Adrenal gland (tissue), 19 donors: ENCODE measurements around the gene FOXI1. TPM values are rescaled to one million over a fixed set of nuclear protein-coding genes. Genes with fewer than 3 reads are reported as not detected.

Source experiments
- DNase-seq, 7 donors: peaks; one replicate each; pipeline ENCODE4 v3.0.0-alpha.2; 2019 to 2020
- H3K27ac ChIP-seq, 5 donors: fragments of 200-600 bp; sonication (generic) in 4 of 5; 1 replicate in 3 of 5; 2 replicates in 2 of 5; pipeline versions ENCODE4 v1.5.1 to v1.8.0; 2016 to 2020; ENCODE audit warnings: mild to moderate bottlenecking in 1 of 5
- H3K27me3 ChIP-seq: fragments of 200-600 bp; 2 replicates; pipeline ENCODE4 v1.8.0; 2021
- H3K36me3 ChIP-seq, 2 donors: fragments of 200-600 bp; replicated peaks in 1 of 2; 1 replicate in 1 of 2; 2 replicates in 1 of 2; pipeline versions ENCODE4 v1.5.1 to v1.8.0; 2018 to 2022
- H3K4me1 ChIP-seq, 2 donors: fragments of 200-600 bp; replicated peaks in 1 of 2; 1 replicate in 1 of 2; 2 replicates in 1 of 2; pipeline versions ENCODE4 v1.5.1 to v1.8.0; 2018 to 2021
- H3K4me3 ChIP-seq, 4 donors: fragments of 200-600 bp; sonication (generic) in 3 of 4; one replicate each; pipeline ENCODE4 v1.5.1; 2016 to 2018
- H3K9me3 ChIP-seq, 3 donors: fragments of 200-600 bp; sonication (generic) in 1 of 3; replicated peaks in 1 of 3; 1 replicate in 2 of 3; 2 replicates in 1 of 3; pipeline versions ENCODE4 v1.5.1 to v1.8.0; 2016 to 2021
- POLR2A ChIP-seq, 2 donors: fragments of 450-650 bp; IDR thresholded peaks; one replicate each; pipeline ENCODE4 v1.6.1; 2017; ENCODE audit warnings: antibody characterized with exemption in 2 of 2, mild to moderate bottlenecking in 2 of 2, moderate library complexity in 1 of 2
- WGBS, 4 donors: extraction: QIAGEN DNeasy Blood & Tissue Kit in 2 of 4; methylation state at CpG; one replicate each; pipeline versions ENCODE4 v1.1.5 to v1.1.7; 2013 to 2017; 5-methylcytosine and 5-hydroxymethylcytosine counted together
- intact Hi-C, 2 donors: fragments of 100-400 bp; cut with DNase I; formaldehyde crosslinking; loops; one replicate each; pipeline versions ENCODE4 v1.14.1 to v1.15.0; 2022 to 2023
- long read RNA-seq, 10 donors: library from polyadenylated mRNA in 3 of 10; unstranded in 2 of 10; stranded (forward) in 1 of 10; transcript quantifications; one replicate each; pipeline ENCODE4 v2.0.0 and lab custom pipeline, GENCODE V29; 2021 to 2026
- polyA plus RNA-seq, 3 donors: library from polyadenylated mRNA; stranded (reverse); fragments of 200-250 nt in 2 of 3; fragments of 350-450 nt in 1 of 3; fragmentation: Illumina TruSeq in 1 of 3; extraction: RNeasy Lipid Tissue Mini Kit (QIAGEN cat#74804) in 1 of 3; gene quantifications; one replicate each; pipeline ENCODE4 v1.2.3, GENCODE V29; 2013 to 2014
- total RNA-seq, 9 donors: library from RNA; depleted of rRNA in 4 of 9; stranded (reverse); fragments of >200 nt in 4 of 9; fragments of 120-200 nt in 1 of 9; fragmentation: NEBNext Ultra II Directional in 1 of 9; extraction: Animal tissue kit (Norgen Biotek cat#: 25700) in 1 of 9; gene quantifications; one replicate each; pipeline versions ENCODE4 v1.1.0 to v1.2.4, GENCODE V29; 2013 to 2023
- TF ChIP-seq, protein P1 (sequence below), 6 experiments: fragments of 450-650 bp in 4 of 6; fragments of 200-600 bp in 2 of 6; sonication (generic) in 1 of 6; IDR thresholded peaks; 1 replicate in 5 of 6; 2 replicates in 1 of 6; pipeline versions ENCODE4 v1.5.1 to v1.8.0; 2016 to 2021; ENCODE audit warnings: antibody characterized with exemption in 6 of 6, mild to moderate bottlenecking in 2 of 6, moderate library complexity in 1 of 6
- donor health status: healthy with polysubstance abuse.
- donor health status: Bipolar disorder and iron deficiency.
- donor health status: DM: yes; HTN: yes; CAD: no.
- donor health status: DM: no; HTN: no; CAD: no.
- donor health status: DM: no; HTN: no; CAD: no.
- donor health status: DM: yes; HTN: yes; CAD: no.

FOXI1 gene
- not detected for total RNA-seq
- not detected for polyA plus RNA-seq
- long read RNA-seq, donor 1 = 0 reads
- long read RNA-seq, donor 2 = 0 reads
- long read RNA-seq, donor 3 = 0 reads
- long read RNA-seq, donor 4 = 0 reads
- long read RNA-seq, donor 5 = 0 reads
- long read RNA-seq, donor 6 = 0 reads
- long read RNA-seq, donor 7 = 0 reads
- long read RNA-seq, donor 8 = 0 reads
- long read RNA-seq, donor 9 = 0 reads
- long read RNA-seq, donor 10 = 0 reads

DNA sequence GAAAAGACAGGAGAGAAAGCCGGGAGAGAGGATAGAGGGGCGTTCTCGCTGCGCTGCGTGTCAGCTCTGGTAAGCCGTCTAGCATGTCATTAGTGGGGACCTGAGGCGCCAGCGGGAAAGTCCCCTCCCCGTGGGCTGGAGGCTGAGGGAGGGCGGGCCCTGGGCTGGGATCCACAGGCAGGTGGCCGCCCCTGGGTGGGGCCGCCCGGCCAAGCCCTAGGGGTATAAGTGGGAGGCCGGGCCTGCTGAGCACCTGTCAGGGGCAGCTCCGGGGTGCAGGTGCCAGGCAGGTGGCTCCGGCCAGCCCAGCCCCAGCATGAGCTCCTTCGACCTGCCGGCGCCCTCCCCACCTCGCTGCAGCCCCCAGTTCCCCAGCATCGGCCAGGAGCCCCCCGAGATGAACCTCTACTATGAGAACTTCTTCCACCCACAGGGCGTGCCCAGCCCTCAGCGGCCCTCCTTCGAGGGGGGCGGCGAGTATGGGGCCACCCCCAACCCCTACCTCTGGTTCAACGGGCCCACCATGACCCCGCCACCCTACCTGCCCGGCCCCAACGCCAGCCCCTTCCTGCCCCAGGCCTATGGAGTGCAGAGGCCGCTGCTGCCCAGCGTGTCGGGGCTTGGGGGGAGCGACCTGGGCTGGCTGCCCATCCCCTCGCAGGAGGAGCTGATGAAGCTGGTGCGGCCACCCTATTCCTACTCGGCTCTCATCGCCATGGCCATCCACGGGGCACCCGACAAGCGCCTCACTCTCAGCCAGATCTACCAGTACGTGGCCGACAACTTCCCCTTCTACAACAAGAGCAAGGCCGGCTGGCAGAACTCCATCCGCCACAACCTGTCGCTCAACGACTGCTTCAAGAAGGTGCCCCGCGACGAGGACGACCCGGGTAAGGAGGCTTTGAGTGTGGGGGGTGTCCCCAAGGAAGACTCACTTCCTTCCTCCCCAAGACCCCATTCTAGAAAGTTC, at the start of gene FOXI1:
Gene FOXI1 (plus strand): TSS at position 256 of the 970 bp plus-strand sequence. CDS start 61 bp downstream, at position 317.
- H3K9me3 ChIP-seq = no peaks in the 10 kb centered on the region
- intact Hi-C loops = loop anchor here (5.0 to 10.0 kb wide), 3 partner anchors 66 to 319 kb away; no protein-coding TSS in a partner anchor
- H3K27me3 ChIP-seq = no peaks in the 10 kb centered on the region
- peak in 3 of 7 donors; percentile 7 to 38 (median 12) for DNase-seq
- no peaks in the 10 kb centered on the region for H3K4me1 ChIP-seq
- no peaks in the 10 kb centered on the region for H3K36me3 ChIP-seq
- no peak within 1 kb of the TSS for H3K27ac ChIP-seq
- WGBS, 4 donors = 80 to 94% (median 83%) methylated on average over 20 to 53 of the region's 53 CpGs
- no peak for TF ChIP-seq POLR2A (IDR thresholded peaks at IDR 0.05)
- TF ChIP-seq, protein P1, sequence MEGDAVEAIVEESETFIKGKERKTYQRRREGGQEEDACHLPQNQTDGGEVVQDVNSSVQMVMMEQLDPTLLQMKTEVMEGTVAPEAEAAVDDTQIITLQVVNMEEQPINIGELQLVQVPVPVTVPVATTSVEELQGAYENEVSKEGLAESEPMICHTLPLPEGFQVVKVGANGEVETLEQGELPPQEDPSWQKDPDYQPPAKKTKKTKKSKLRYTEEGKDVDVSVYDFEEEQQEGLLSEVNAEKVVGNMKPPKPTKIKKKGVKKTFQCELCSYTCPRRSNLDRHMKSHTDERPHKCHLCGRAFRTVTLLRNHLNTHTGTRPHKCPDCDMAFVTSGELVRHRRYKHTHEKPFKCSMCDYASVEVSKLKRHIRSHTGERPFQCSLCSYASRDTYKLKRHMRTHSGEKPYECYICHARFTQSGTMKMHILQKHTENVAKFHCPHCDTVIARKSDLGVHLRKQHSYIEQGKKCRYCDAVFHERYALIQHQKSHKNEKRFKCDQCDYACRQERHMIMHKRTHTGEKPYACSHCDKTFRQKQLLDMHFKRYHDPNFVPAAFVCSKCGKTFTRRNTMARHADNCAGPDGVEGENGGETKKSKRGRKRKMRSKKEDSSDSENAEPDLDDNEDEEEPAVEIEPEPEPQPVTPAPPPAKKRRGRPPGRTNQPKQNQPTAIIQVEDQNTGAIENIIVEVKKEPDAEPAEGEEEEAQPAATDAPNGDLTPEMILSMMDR (IDR thresholded peaks at IDR 0.05) = no peak
- no peak within 1 kb of the TSS for H3K4me3 ChIP-seq

DNA sequence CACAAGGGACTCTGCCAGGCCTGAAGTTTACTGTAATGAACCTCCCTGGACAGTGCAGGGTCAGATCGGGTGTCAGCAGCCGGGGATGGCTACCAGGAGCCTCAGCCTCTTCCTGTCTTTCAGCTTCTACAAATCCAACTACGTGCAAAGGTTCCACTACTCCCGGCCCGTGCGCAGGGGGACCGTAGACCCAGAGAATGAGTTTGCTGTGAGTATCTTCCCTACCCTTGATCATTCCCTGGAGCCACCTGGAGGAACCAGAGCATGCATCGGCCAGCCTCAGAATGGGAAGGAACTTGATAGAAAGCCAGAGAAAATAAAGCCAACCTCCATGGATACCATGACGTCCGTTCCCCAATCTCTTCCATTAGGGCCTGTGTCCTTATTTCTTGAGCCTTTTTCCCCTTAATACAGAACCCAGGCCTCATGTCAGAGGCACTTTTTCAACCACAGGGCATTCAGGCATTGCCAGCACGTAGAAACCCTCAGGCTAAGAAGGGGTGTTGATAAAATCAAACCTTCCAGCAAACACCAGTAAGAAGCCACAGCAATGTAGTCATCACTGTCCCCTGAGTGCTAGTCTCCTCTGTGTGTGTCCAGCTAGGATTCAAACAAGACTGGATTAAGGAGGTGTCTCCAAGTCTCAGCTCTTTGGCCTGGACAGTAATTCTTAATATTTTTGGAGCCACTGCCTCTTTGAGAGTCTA, 49.0 kb upstream of the FOXI1 start:
- 88 to 92% (median 90%) methylated on average over 11 of the region's 11 CpGs for WGBS, 4 donors
- H3K36me3 ChIP-seq = no peaks in the 10 kb centered on the region
- H3K27ac ChIP-seq = no peak overlapping the region
- no peaks in the 10 kb centered on the region for H3K4me1 ChIP-seq
- no peaks in the 10 kb centered on the region for H3K27me3 ChIP-seq
- peak in 1 of 7 donors; percentile 48 for DNase-seq
- H3K9me3 ChIP-seq = no peaks in the 10 kb centered on the region
- TF ChIP-seq, protein P1 (IDR thresholded peaks at IDR 0.05) = no peak
- no peak for TF ChIP-seq POLR2A (IDR thresholded peaks at IDR 0.05)
- intact Hi-C loops = no loop called here
- H3K4me3 ChIP-seq = no peak overlapping the region

DNA sequence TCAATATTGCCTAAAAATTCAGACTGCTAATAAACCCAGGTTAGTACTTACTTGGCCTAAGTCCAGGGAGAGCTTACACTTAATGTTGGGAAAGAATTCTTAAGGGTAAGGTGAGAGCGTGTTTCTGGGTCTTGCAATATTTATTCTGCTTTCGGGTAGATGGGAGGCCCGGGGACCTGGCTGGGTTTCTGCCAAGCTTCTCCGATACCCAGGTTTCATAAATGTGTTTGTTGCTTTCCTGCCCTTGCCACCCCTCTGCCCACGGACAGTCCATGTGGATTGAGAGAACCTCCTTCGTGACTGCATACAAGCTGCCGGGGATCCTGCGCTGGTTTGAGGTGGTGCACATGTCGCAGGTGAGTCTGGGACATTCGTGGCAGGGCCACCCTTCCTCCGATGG, 48.4 kb upstream of the FOXI1 start:
- H3K4me3 ChIP-seq = no peak overlapping the region
- no peaks in the 10 kb centered on the region for H3K36me3 ChIP-seq
- TF ChIP-seq POLR2A (IDR thresholded peaks at IDR 0.05) = no peak
- TF ChIP-seq, protein P1 (IDR thresholded peaks at IDR 0.05) = no peak
- no peaks in the 10 kb centered on the region for H3K27me3 ChIP-seq
- 84 to 88% (median 87%) methylated on average over 10 to 11 of the region's 11 CpGs for WGBS, 4 donors
- H3K9me3 ChIP-seq = no peaks in the 10 kb centered on the region
- no peak overlapping the region for H3K27ac ChIP-seq
- intact Hi-C loops = no loop called here
- no peaks in the 10 kb centered on the region for H3K4me1 ChIP-seq
- peak in 1 of 7 donors; percentile 38 for DNase-seq

DNA sequence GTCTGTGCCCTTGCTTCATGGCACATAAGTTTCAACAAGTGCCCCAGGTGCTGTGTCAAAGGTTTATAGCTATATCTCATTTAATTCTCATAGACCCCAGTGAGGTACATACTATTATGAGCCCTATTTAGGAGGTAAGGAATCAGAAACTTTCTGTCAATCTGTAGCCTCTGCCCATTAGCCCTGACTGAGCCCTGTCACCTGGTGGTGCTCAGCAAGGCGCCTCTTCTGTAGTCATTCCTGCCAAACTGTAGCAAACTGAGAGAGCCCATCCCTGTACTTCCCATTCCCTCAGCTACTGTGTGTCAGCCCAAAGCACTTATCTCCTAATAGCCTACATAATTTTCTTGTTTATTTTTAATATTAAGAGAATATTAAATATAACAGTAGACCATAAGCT, 46.5 kb upstream of the FOXI1 start:
- no peak overlapping the region for H3K27ac ChIP-seq
- WGBS, 4 donors = 57 to 100% (median 77%) methylated on average over 1 of the region's 1 CpG
- no peak overlapping the region for H3K4me3 ChIP-seq
- no peak for TF ChIP-seq POLR2A (IDR thresholded peaks at IDR 0.05)
- H3K9me3 ChIP-seq = no peaks in the 10 kb centered on the region
- no peaks in the 10 kb centered on the region for H3K36me3 ChIP-seq
- intact Hi-C loops = no loop called here
- H3K27me3 ChIP-seq = no peaks in the 10 kb centered on the region
- H3K4me1 ChIP-seq = no peaks in the 10 kb centered on the region
- DNase-seq = no peak
